Measurements from ENCODE around the gene PIEZO1. TPM values are rescaled to one million over a fixed set of nuclear protein-coding genes. Genes with fewer than 3 reads are reported as not detected.
A peak's percentile ranks its signal among the peaks of the same experiment; 100 is the strongest.

Gene PIEZO1
- total and polyA plus RNA-seq, 9 of the 15 experiments (the other 6 are each of a cell fraction or from before 2014, with no cell fraction given) = 3.6 to 432 (median 131) TPM

DNA sequence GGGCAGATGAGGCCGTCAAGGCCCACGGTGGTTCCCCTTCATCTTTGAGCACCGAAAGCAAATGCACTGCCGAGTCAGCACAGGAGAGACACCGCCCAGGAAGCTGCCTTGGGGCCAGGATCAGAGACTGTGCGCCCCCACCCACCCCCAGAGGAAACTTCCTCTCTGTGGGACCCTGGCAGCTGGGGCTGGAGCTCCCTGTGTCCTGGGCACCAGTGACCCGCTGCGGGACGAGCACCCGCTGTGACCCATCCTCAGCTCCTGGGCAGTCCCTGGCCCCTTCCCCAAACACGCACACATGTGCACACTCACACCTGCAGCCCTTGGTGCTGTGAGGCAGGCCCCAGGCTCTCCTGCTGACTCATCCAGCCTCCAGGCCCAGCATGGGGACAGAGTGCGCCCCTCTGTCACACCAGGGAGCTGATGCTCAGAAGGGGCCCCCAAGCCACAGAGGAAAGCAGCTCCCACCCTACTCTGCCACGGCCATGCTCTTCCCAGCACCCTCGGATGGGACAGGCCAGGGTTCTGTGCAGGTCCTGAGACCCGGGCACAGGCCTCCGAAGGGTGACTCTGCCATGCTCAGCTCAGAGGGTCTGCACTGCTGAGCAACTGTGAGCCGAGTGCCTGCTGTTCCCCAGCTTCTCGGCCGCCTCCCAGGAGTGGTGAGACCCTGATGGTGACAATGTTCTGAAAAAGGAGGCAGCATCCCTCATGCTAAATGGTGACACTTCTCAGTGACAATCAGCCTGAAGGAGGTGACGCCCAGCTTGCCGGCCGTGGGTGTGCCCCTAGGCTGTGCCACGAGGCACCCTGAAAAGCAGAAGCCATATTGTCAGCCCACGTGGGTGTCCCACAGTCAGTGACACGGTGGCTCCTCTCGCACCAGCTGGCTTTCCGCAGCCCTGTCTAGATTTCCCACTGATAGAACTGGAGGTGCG, 3.6 kb downstream of the PIEZO1 start (continued):
- TF ChIP-seq, protein P1, sequence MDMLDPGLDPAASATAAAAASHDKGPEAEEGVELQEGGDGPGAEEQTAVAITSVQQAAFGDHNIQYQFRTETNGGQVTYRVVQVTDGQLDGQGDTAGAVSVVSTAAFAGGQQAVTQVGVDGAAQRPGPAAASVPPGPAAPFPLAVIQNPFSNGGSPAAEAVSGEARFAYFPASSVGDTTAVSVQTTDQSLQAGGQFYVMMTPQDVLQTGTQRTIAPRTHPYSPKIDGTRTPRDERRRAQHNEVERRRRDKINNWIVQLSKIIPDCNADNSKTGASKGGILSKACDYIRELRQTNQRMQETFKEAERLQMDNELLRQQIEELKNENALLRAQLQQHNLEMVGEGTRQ (CRISPR knock-in tag; IDR thresholded peaks at IDR 0.05) = peak; percentile 33; the same call in 1 of the 2 replicates
- TF ChIP-seq ESRRA (IDR thresholded peaks at IDR 0.05; ENCODE audit: borderline replicate concordance, low read depth) (no peak; the same call in 1 of the 2 replicates), SREBF2 (CRISPR knock-in tag; IDR thresholded peaks at IDR 0.05) (no peak), ZNF3 (CRISPR knock-in tag; IDR thresholded peaks at IDR 0.05) (no peak), ETV6 (IDR thresholded peaks at IDR 0.05; ENCODE audit: borderline replicate concordance in 1 of 2, low read depth in 2 of 2, low read length in 1 of 2) (no peak), ETV6 (CRISPR knock-in tag; IDR thresholded peaks at IDR 0.05; ENCODE audit: borderline replicate concordance) (no peak), ZNF445 (CRISPR knock-in tag; IDR thresholded peaks at IDR 0.05; ENCODE audit: low read depth) (no peak), GABPB2 (CRISPR knock-in tag; conservative IDR thresholded peaks at IDR 0.05) (no peak; the same call in 1 of the 2 replicates), ZNF444 (CRISPR knock-in tag; IDR thresholded peaks at IDR 0.05) (no peak), HNRNPLL (IDR thresholded peaks at IDR 0.05; ENCODE audit: low read depth, low read length, poor library complexity, severe bottlenecking) (no peak), SMARCA4 (IDR thresholded peaks at IDR 0.05) (peak; percentile 71), ETS2 (tag; IDR thresholded peaks at IDR 0.05; ENCODE audit: borderline replicate concordance, poor library complexity, severe bottlenecking) (no peak), ZNF24 (IDR thresholded peaks at IDR 0.05) (no peak), CSDE1 (IDR thresholded peaks at IDR 0.05) (no peak), MTF1 (CRISPR knock-in tag; IDR thresholded peaks at IDR 0.05; ENCODE audit: borderline replicate concordance) (no peak), KLF1 (tag; IDR thresholded peaks at IDR 0.05) (peak; percentile 75), ELF2 (CRISPR knock-in tag; IDR thresholded peaks at IDR 0.05) (no peak), ZBTB1 (CRISPR knock-in tag; IDR thresholded peaks at IDR 0.05; ENCODE audit: borderline replicate concordance, low read depth) (no peak)
- TF ChIP-seq, protein P2, sequence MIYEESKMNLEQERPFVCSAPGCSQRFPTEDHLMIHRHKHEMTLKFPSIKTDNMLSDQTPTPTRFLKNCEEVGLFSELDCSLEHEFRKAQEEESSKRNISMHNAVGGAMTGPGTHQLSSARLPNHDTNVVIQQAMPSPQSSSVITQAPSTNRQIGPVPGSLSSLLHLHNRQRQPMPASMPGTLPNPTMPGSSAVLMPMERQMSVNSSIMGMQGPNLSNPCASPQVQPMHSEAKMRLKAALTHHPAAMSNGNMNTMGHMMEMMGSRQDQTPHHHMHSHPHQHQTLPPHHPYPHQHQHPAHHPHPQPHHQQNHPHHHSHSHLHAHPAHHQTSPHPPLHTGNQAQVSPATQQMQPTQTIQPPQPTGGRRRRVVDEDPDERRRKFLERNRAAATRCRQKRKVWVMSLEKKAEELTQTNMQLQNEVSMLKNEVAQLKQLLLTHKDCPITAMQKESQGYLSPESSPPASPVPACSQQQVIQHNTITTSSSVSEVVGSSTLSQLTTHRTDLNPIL (CRISPR knock-in tag; IDR thresholded peaks at IDR 0.05) = no peak
- TF ChIP-seq, protein P3, sequence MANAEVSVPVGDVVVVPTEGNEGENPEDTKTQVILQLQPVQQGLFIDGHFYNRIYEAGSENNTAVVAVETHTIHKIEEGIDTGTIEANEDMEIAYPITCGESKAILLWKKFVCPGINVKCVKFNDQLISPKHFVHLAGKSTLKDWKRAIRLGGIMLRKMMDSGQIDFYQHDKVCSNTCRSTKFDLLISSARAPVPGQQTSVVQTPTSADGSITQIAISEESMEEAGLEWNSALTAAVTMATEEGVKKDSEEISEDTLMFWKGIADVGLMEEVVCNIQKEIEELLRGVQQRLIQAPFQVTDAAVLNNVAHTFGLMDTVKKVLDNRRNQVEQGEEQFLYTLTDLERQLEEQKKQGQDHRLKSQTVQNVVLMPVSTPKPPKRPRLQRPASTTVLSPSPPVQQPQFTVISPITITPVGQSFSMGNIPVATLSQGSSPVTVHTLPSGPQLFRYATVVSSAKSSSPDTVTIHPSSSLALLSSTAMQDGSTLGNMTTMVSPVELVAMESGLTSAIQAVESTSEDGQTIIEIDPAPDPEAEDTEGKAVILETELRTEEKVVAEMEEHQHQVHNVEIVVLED (CRISPR knock-in tag; IDR thresholded peaks at IDR 0.05) = no peak
- TF ChIP-seq, protein P4, sequence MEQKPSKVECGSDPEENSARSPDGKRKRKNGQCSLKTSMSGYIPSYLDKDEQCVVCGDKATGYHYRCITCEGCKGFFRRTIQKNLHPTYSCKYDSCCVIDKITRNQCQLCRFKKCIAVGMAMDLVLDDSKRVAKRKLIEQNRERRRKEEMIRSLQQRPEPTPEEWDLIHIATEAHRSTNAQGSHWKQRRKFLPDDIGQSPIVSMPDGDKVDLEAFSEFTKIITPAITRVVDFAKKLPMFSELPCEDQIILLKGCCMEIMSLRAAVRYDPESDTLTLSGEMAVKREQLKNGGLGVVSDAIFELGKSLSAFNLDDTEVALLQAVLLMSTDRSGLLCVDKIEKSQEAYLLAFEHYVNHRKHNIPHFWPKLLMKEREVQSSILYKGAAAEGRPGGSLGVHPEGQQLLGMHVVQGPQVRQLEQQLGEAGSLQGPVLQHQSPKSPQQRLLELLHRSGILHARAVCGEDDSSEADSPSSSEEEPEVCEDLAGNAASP (IDR thresholded peaks at IDR 0.05) = no peak
- TF ChIP-seq, protein P5, sequence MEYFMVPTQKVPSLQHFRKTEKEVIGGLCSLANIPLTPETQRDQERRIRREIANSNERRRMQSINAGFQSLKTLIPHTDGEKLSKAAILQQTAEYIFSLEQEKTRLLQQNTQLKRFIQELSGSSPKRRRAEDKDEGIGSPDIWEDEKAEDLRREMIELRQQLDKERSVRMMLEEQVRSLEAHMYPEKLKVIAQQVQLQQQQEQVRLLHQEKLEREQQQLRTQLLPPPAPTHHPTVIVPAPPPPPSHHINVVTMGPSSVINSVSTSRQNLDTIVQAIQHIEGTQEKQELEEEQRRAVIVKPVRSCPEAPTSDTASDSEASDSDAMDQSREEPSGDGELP (CRISPR knock-in tag; IDR thresholded peaks at IDR 0.05; ENCODE audit: borderline replicate concordance) = peak; percentile 94
